HepG2 (cell line): ENCODE data around the gene BACE1-AS. TPM values are rescaled to one million over a fixed set of nuclear protein-coding genes. Genes with fewer than 3 reads are reported as not detected.

Source experiments
- polyA plus RNA-seq, 8 experiments: library from polyadenylated mRNA; depleted of rRNA in 3 of 8; stranded (reverse) in 7 of 8; unstranded in 1 of 8; fragments of >200 nt; fragmentation: Illumina TruSeq in 4 of 8; extraction: Trizol in 4 of 8; gene quantifications; 2 replicates each; pipeline versions ENCODE4 v1.2.1 to v1.2.3, GENCODE V29; 2011 to 2016; ENCODE audit warnings: low read depth in 4 of 8, missing spikeins in 1 of 8, mixed read lengths in 1 of 8; ENCODE audit not compliant: insufficient read depth in 1 of 8
- small RNA-seq, 3 experiments: library from RNA; depleted of rRNA; stranded (forward); fragments of <200 nt; gene quantifications; one replicate each; pipeline ENCODE3, GENCODE V24; 2012; ENCODE audit warnings: low read depth in 2 of 3, low replicate concordance in 1 of 3; ENCODE audit not compliant: insufficient read length in 3 of 3, insufficient read depth in 2 of 3
- total RNA-seq, 5 experiments: library from RNA; depleted of rRNA; stranded (reverse); fragments of >200 nt; fragmentation: Illumina TruSeq; extraction: Trizol; gene quantifications; 2 replicates each; pipeline ENCODE4 v1.2.3, GENCODE V29; 2016; ENCODE audit warnings: low read depth in 1 of 5

BACE1-AS gene
- total and polyA plus RNA-seq, 2 of the 13 experiments (the other 11 are each of a cell fraction or from before 2014, with no cell fraction given), result 2.0 to 3.9 TPM

Small RNA genes within 50 kb of the gene (small RNA-seq; reads per million reads assigned to genes)
- 0 reads per million in 3 experiments for gene RF00564

Other genes with a start within 250 kb of the BACE1-AS start
- 9.8 and 11.3 TPM in 2 replicates for gene SIK3, start 192.9 kb upstream of the BACE1-AS start, total RNA-seq (2016; rRNA removed; fragmentation: Illumina TruSeq; extraction: Trizol)
- 5.7 and 8.0 TPM in 2 replicates for gene SIK3, start 192.9 kb upstream of the BACE1-AS start, polyA plus RNA-seq (2011; rRNA removed)
- gene PAFAH1B2, start 147.1 kb upstream of the BACE1-AS start, total RNA-seq (2016; rRNA removed; fragmentation: Illumina TruSeq; extraction: Trizol), result 104 and 178 TPM in 2 replicates
- 27.0 and 28.8 TPM in 2 replicates for gene PAFAH1B2, start 147.1 kb upstream of the BACE1-AS start, polyA plus RNA-seq (2011; rRNA removed)
- gene SIDT2, start 112.6 kb upstream of the BACE1-AS start, total RNA-seq (2016; rRNA removed; fragmentation: Illumina TruSeq; extraction: Trizol), result 6.8 and 11.5 TPM in 2 replicates
- 26.8 and 28.0 TPM in 2 replicates for gene SIDT2, start 112.6 kb upstream of the BACE1-AS start, polyA plus RNA-seq (2011; rRNA removed)
- 75.4 and 93.7 TPM in 2 replicates for gene TAGLN, start 92.0 kb upstream of the BACE1-AS start, total RNA-seq (2016; rRNA removed; fragmentation: Illumina TruSeq; extraction: Trizol)
- gene TAGLN, start 92.0 kb upstream of the BACE1-AS start, polyA plus RNA-seq (2011; rRNA removed), result 12.6 and 14.1 TPM in 2 replicates
- 6.8 and 13.8 TPM in 2 replicates for gene PCSK7, start 59.3 kb upstream of the BACE1-AS start, total RNA-seq (2016; rRNA removed; fragmentation: Illumina TruSeq; extraction: Trizol)
- gene PCSK7, start 59.3 kb upstream of the BACE1-AS start, polyA plus RNA-seq (2011; rRNA removed), result 13.4 and 14.4 TPM in 2 replicates
- 10.7 and 12.4 TPM in 2 replicates for gene RNF214, start 58.7 kb upstream of the BACE1-AS start, total RNA-seq (2016; rRNA removed; fragmentation: Illumina TruSeq; extraction: Trizol)
- 12.6 and 12.8 TPM in 2 replicates for gene RNF214, start 58.7 kb upstream of the BACE1-AS start, polyA plus RNA-seq (2011; rRNA removed)
- gene BACE1, start 24.9 kb downstream of the BACE1-AS start, total RNA-seq (2016; rRNA removed; fragmentation: Illumina TruSeq; extraction: Trizol), result 7.5 and 10.2 TPM in 2 replicates
- gene BACE1, start 24.9 kb downstream of the BACE1-AS start, polyA plus RNA-seq (2011; rRNA removed), result 17.9 and 19.0 TPM in 2 replicates
- 9.6 and 15.2 TPM in 2 replicates for gene CEP164, start 36.5 kb downstream of the BACE1-AS start, total RNA-seq (2016; rRNA removed; fragmentation: Illumina TruSeq; extraction: Trizol)
- gene CEP164, start 36.5 kb downstream of the BACE1-AS start, polyA plus RNA-seq (2011; rRNA removed), result 9.8 and 11.4 TPM in 2 replicates